Heart right ventricle (tissue), 16 donors: ENCODE results near the gene BRAF. TPM values are rescaled to one million over a fixed set of nuclear protein-coding genes. Genes with fewer than 3 reads are reported as not detected.
A peak's percentile ranks its signal among the peaks of the same experiment; 100 is the strongest.

ENCODE experiments used
- ATAC-seq, 8 donors: fragments of 200-7000 bp; cut with Tn5 transposase; one replicate each; pipeline ENCODE4 v1.9.1; 2020; ENCODE audit warnings: mild to moderate bottlenecking in 8 of 8, moderate library complexity in 8 of 8, moderate number of reproducible peaks in 1 of 8
- DNase-seq, 2 donors: peaks; one replicate each; pipeline ENCODE4 v3.0.0-alpha.2; 2020
- H3K27ac ChIP-seq, 10 donors: fragments of 200-600 bp; sonication (generic) in 2 of 10; one replicate each; pipeline versions ENCODE4 v1.5.0 to v1.8.0; 2020 to 2022; ENCODE audit warnings: mild to moderate bottlenecking in 3 of 10
- H3K27me3 ChIP-seq, 7 donors: fragments of 200-600 bp; one replicate each; pipeline ENCODE4 v1.8.0; 2021 to 2022; ENCODE audit warnings: mild to moderate bottlenecking in 2 of 7
- H3K36me3 ChIP-seq, 9 donors: fragments of 200-600 bp; sonication (generic) in 1 of 9; one replicate each; pipeline versions ENCODE4 v1.5.0 to v1.8.0; 2020 to 2022; ENCODE audit warnings: mild to moderate bottlenecking in 2 of 9
- H3K4me1 ChIP-seq, 9 donors: fragments of 200-600 bp; sonication (generic) in 1 of 9; one replicate each; pipeline versions ENCODE4 v1.5.0 to v1.8.0; 2020 to 2022; ENCODE audit warnings: mild to moderate bottlenecking in 4 of 9
- H3K4me3 ChIP-seq, 10 donors: fragments of 200-600 bp; sonication (generic) in 2 of 10; one replicate each; pipeline versions ENCODE4 v1.5.0 to v1.8.0; 2020 to 2022; ENCODE audit warnings: mild to moderate bottlenecking in 7 of 10, moderate library complexity in 2 of 10
- H3K9me3 ChIP-seq, 11 donors: fragments of 200-600 bp in 10 of 11; sonication (generic) in 2 of 11; one replicate each; pipeline versions ENCODE4 v1.5.0 to v1.8.0; 2013 to 2022; ENCODE audit warnings: mild to moderate bottlenecking in 2 of 11, control low read depth in 1 of 11, moderate library complexity in 1 of 11
- WGBS, 2 donors: extraction: QIAGEN DNeasy Blood & Tissue Kit; methylation state at CpG; one replicate each; pipeline ENCODE4 v1.1.7; 2013; ENCODE audit warnings: inconsistent platforms in 1 of 2; 5-methylcytosine and 5-hydroxymethylcytosine counted together
- intact Hi-C, 10 donors: fragments of 100-400 bp; cut with DNase I; formaldehyde crosslinking; loops; one replicate each; pipeline versions ENCODE4 v1.11.1 to v1.14.2; 2022
- polyA plus RNA-seq, 2 donors: library from polyadenylated mRNA; stranded (reverse); fragments of 200-250 nt; gene quantifications; one replicate each; pipeline ENCODE4 v1.2.3, GENCODE V29; 2013
- total RNA-seq, 10 donors: library from RNA; stranded (reverse); fragmentation: NEBNext Ultra II Directional in 3 of 10; extraction: Animal tissue kit (Norgen Biotek cat#: 25700) in 3 of 10; gene quantifications; one replicate each; pipeline versions ENCODE4 v1.2.1 to v1.2.4, GENCODE V29; 2021 to 2023
- TF ChIP-seq, protein P1 (sequence below), 9 donors: fragments of 200-600 bp; sonication (generic) in 2 of 9; IDR thresholded peaks; one replicate each; pipeline versions ENCODE4 v1.5.0 to v1.8.0; 2021 to 2022; ENCODE audit warnings: antibody characterized with exemption in 9 of 9, mild to moderate bottlenecking in 5 of 9, moderate library complexity in 1 of 9
- donor health status: Arrhythmogenic right ventricular cardiomyopathy.
- donor health status: ischemic (EF 13 %, LVEDD 7.1; RV severe dilation, severe dysfunction).
- donor health status: healthy with polysubstance abuse.
- donor health status: DM: no; HTN: yes; CAD: no.
- donor health status: DM: no; HTN: no; CAD: no.
- donor health status: ischemic (EF 25% LVEDD 6.9; RV normal size, moderate dysfunction).
- donor health status: ischemic (EF 25% LVEDD 5.7; RV mildly dilated, moderate dysfunction).
- donor health status: healthy.
- donor health status: DM: yes; HTN: yes; CAD: no.
- donor health status: Ischemic cardiomyopathy.
- donor health status: ischemic (EF 35%, LVEDD 5.7; RV mildly dilated, moderate dysfunction).
- donor health status: nonischemic (EF 11% LVEDD 7.7; RV severe dilation, severe dysfunction).
- donor health status: DM: yes; HTN: yes; CAD: no.
- donor health status: PGD.
- donor health status: ischemic (EF 29% LVEDD 5.4; RV normal size, mild dysfunction).
- donor health status: nonischemic (EF 23%, LVEDD 6.1; RV moderate dilation, normal function).

Gene BRAF
- total and polyA plus RNA-seq, 12 donors: 3.8 to 36.8 (median 23.2) TPM

DNA sequence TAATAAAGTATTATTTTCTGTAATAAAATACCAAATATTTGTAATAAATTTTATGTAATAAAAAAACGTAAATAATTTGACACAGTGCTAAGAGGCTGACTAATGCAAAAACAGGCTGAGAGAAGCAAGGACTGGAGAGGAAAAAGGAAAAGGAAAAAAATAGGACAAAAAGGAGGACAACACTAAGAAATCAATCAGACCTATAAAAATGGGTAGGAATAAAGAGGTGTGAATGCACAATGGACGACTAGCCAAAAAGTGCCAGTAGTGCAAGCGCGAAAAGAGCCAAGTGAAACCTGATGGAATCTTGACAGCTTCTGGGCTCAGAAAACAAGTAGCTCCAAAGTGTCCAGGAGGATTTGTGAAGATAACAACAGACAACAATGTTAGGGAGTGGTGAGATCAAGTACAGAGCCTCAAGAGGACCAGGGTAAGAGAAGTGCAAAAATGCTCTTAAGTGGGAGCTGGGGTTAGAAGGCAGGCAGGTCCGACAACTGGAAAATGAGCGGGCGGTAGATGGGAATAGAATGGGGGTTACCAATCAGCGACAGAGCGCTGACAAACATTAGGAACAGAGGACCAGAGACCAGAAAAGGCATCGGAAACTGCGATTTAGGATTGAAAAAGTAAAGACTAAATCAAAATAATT lies 1.2 kb downstream of the BRAF start:
- WGBS, 2 donors: 2 to 3% methylated on average over 11 of the region's 11 CpGs
- Histone ChIP-seq H3K4me1 (peaks cover 5 to 45% (median 39%) of the 10 kb centered on the region in 9 donors), H3K36me3 (no peaks in the 10 kb centered on the region), H3K27ac (peak overlapping the region; percentile 96 to 100 (median 99)), H3K4me3 (peak overlapping the region; percentile 81 to 99 (median 96)), H3K9me3 (peaks cover 0 to 4% (median 0%) of the 10 kb centered on the region in 11 donors), H3K27me3 (no peaks in the 10 kb centered on the region)
- intact Hi-C loops: loop anchor here in 8 of 10 donors (5.0 to 10.0 kb wide), 6 partner anchors 89 to 229 kb away; partner anchors contain the start of genes MRPS33 (in 3 of the 8) and NDUFB2 (in 2 of the 8)
- ATAC-seq (peak in 7 of 8 donors; percentile 10 to 81 (median 49)), DNase-seq (peak in 1 of 2 donors; percentile 41)
- TF ChIP-seq, protein P1, sequence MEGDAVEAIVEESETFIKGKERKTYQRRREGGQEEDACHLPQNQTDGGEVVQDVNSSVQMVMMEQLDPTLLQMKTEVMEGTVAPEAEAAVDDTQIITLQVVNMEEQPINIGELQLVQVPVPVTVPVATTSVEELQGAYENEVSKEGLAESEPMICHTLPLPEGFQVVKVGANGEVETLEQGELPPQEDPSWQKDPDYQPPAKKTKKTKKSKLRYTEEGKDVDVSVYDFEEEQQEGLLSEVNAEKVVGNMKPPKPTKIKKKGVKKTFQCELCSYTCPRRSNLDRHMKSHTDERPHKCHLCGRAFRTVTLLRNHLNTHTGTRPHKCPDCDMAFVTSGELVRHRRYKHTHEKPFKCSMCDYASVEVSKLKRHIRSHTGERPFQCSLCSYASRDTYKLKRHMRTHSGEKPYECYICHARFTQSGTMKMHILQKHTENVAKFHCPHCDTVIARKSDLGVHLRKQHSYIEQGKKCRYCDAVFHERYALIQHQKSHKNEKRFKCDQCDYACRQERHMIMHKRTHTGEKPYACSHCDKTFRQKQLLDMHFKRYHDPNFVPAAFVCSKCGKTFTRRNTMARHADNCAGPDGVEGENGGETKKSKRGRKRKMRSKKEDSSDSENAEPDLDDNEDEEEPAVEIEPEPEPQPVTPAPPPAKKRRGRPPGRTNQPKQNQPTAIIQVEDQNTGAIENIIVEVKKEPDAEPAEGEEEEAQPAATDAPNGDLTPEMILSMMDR (IDR thresholded peaks at IDR 0.05): no peak

DNA sequence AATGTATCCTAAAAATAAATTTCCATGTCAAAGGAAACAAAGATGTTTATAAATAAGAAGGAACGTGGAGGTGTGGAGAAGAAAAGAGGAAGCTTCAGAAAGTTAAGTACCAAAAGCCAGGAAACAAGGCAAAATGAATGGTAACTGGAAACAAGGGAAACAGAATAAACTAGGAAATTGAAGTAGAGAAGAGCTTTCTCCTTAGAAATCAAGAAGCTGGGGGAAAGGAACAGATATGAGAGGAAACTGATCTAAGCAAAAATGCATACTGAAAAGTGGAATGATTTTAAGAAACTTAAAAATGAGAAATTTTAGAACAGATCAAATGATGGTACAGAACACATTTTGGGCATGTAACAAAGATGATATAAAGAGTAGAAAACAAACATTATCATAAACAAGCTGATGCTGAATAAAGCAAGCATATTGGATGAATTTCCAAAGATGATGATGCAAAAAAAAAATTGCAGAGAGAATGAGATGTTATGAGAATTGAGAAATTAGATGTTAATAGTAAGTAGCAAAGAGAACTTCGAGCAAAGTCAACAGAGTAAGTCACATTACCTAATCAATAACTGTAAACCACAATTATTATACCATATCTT lies 1.9 kb downstream of the BRAF start:
- WGBS, 2 donors: 53 to 57% methylated on average over 2 of the region's 2 CpGs
- DNase-seq (no peak), ATAC-seq (no peak)
- Histone ChIP-seq H3K27me3 (no peaks in the 10 kb centered on the region), H3K4me3 (peak overlapping the region in 7 of 10 donors; percentile 81 to 98 (median 93)), H3K9me3 (peaks cover 0 to 4% (median 0%) of the 10 kb centered on the region in 11 donors), H3K36me3 (no peaks in the 10 kb centered on the region), H3K4me1 (peaks cover 5 to 46% (median 39%) of the 10 kb centered on the region in 9 donors), H3K27ac (peak overlapping the region in 3 of 10 donors; percentile 6 to 100 (median 99))
- intact Hi-C loops: loop anchor here in 8 of 10 donors (5.0 to 10.0 kb wide), 6 partner anchors 89 to 228 kb away; partner anchors contain the start of genes MRPS33 (in 3 of the 8) and NDUFB2 (in 2 of the 8)
- TF ChIP-seq, protein P1 (IDR thresholded peaks at IDR 0.05): no peak

DNA sequence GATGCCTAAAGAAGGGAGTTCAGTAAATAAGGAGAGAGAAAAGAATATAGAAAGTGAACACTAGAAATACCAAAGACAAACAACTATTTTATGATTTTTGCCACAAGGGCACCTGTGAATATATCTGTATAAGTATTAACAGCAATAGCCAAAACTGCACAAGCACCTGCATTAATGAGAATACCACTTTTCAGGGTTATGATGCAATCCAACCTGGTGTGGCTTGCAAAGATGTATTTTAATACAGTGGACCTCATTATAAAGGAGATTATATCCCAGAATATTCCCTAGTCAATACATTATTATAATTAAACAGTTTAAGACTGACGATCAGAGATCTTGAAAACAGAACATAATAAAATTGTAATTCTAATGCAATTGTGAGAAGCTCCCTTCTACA lies 4.0 kb downstream of the BRAF start:
- 90 to 91% methylated on average over 1 of the region's 1 CpG for WGBS, 2 donors
- intact Hi-C loops: loop anchor here in 8 of 10 donors (5.0 to 10.0 kb wide), 6 partner anchors 92 to 226 kb away; partner anchors contain the start of genes MRPS33 (in 3 of the 8) and NDUFB2 (in 2 of the 8)

DNA sequence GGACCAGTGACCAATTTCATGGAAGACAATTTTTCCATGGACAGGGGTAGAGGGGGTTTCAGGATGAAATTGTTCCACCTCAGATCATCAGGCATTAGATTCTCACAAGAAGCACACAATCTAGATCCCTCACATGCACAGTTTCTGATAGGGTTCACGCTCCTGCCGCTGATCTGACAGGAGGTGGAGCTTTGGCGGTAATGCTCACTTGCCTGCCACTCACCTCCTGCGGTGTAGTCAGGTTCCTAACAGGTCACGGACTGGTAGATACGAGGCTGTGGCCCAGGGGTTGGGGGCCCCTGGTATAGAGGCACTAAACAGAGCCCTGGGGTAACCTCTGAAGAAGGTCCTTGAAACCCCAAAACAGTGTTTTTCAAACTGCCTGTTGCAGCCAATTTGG lies 6.5 kb downstream of the BRAF start:
- WGBS, 2 donors: 99% methylated on average over 6 of the region's 6 CpGs

More for the DNA sequence above, 4.0 kb downstream of the BRAF start:
- ATAC-seq (no peak), DNase-seq (no peak)
- Histone ChIP-seq H3K9me3 (no peaks in the 10 kb centered on the region), H3K27me3 (no peaks in the 10 kb centered on the region), H3K4me3 (no peak overlapping the region), H3K4me1 (peaks cover 5 to 51% (median 39%) of the 10 kb centered on the region in 9 donors), H3K27ac (no peak overlapping the region), H3K36me3 (no peaks in the 10 kb centered on the region)
- TF ChIP-seq, protein P1 (IDR thresholded peaks at IDR 0.05): no peak

More for the DNA sequence above, 6.5 kb downstream of the BRAF start:
- ATAC-seq (no peak), DNase-seq (no peak)
- intact Hi-C loops: no loop called here
- Histone ChIP-seq H3K27ac (no peak overlapping the region), H3K4me3 (no peak overlapping the region), H3K36me3 (no peaks in the 10 kb centered on the region), H3K27me3 (no peaks in the 10 kb centered on the region), H3K4me1 (peaks cover 5 to 57% (median 34%) of the 10 kb centered on the region in 9 donors), H3K9me3 (no peaks in the 10 kb centered on the region)
- TF ChIP-seq, protein P1 (IDR thresholded peaks at IDR 0.05): no peak
